HCT116 (cell line): ENCODE data around the gene GALNT13.

ENCODE experiments used
- EZH2 ChIP-seq: fragments of 200-600 bp; sonication (generic); IDR thresholded peaks from 2 replicates; pipeline ENCODE4 v1.6.1; 2017; ENCODE audit warnings: antibody characterized with exemption, mixed run types
- POLR2A ChIP-seq: IDR thresholded peaks from 2 replicates; pipeline ENCODE4 v1.7.0; 2011; ENCODE audit warnings: borderline replicate concordance; ENCODE audit not compliant: insufficient read depth, insufficient read length; ENCODE audit errors: extremely low read depth

DNA sequence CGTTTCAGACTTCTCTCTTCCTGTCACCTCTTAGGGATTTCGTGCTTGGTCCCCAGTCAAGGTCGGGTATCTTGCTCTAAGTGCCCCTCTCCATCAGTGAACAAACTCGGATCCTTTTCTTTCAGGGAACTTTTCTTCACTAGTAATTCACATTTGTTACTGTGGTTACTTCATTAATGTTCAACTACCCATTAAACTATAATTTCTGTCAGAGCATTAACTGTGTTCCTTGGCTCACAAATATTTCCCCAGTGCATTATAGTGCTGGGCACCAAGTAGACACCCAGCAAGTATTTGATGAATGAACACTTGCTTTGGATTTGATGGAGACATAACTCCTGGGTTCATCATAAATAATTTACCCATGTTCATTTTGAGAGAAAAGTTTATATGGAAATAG, 617.1 kb downstream of the GALNT13 start:
- TF ChIP-seq POLR2A (no peak), EZH2 (no peak)
